Measurements from ENCODE around the gene RPP14. TPM values are rescaled to one million over a fixed set of nuclear protein-coding genes. Genes with fewer than 3 reads are reported as not detected.

The RPP14 gene
- total RNA-seq, 1 donor: 16.0 TPM

GRCh38 chr3:58355179-58355578, 49.1 kb downstream of the RPP14 start:
- no peak for DNase-seq (ENCODE audit: low read depth)
- H3K4me3 ChIP-seq (ENCODE audit: low read depth, low read length): no peak overlapping the region
- no peak for TF ChIP-seq CTCF (IDR thresholded peaks at IDR 0.05; ENCODE audit: insufficient read depth, low read depth, low read length)

GRCh38 chr3:58356054-58356453, 50.0 kb downstream of the RPP14 start:
- no peak for DNase-seq (ENCODE audit: low read depth)
- TF ChIP-seq CTCF (IDR thresholded peaks at IDR 0.05; ENCODE audit: insufficient read depth, low read depth, low read length): no peak

GRCh38 chr3:58357402-58357801, 51.4 kb downstream of the RPP14 start:
- no peak overlapping the region for H3K4me3 ChIP-seq (ENCODE audit: low read depth, low read length)
- no peak for DNase-seq (ENCODE audit: low read depth)
- no peak for TF ChIP-seq CTCF (IDR thresholded peaks at IDR 0.05; ENCODE audit: insufficient read depth, low read depth, low read length)

More at GRCh38 chr3:58356054-58356453, 50.0 kb downstream of the RPP14 start:
- H3K4me3 ChIP-seq (ENCODE audit: low read depth, low read length): no peak overlapping the region

DNA sequence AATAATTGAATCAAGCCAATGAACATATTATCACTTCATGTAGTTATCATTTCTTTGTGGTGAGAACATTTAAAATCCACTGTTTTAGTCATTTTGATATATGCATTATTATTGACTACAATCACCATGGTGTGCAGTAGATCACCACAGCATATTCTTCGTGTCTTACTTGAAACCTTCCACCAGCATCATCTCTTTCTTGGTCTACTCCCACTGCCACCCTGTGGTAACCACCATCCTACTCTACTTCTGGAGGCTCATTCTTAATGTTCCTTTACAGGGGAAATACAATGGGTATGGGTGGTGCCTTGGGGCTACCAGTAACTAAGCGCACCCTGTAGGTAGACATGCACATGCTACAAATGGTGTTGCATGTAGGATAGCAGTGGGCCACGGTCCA, 52.0 kb downstream of the RPP14 start:
- TF ChIP-seq CTCF (IDR thresholded peaks at IDR 0.05; ENCODE audit: insufficient read depth, low read depth, low read length): no peak
- no peak for DNase-seq (ENCODE audit: low read depth)
- H3K4me3 ChIP-seq (ENCODE audit: low read depth, low read length): no peak overlapping the region

- no peak overlapping the region for H3K4me3 ChIP-seq (ENCODE audit: low read depth, low read length)
- DNase-seq (ENCODE audit: low read depth): no peak
Observed at GRCh38 chr3:58358808-58359207, 52.8 kb downstream of the RPP14 start.

DNA sequence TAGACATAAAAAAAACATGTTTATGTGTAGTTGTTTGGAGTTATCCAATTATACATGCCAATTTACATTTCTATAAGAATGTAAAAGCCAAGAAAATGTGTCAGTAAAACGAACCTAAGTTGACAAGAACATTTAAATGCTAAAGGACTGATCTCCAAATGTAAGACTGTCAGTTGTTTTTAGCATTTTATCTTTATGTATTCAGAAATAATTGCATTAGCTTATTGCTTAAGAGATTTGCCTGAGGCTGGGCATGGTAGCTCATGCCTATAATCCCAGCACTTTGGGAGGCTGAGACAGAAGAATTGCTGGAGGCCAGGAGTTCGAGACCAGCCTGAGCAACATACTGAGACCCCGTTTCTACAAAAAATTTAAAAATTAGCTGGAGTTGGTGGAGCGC, 53.6 kb downstream of the RPP14 start:
- H3K4me3 ChIP-seq (ENCODE audit: low read depth, low read length): no peak overlapping the region
- TF ChIP-seq CTCF (IDR thresholded peaks at IDR 0.05; ENCODE audit: insufficient read depth, low read depth, low read length): no peak
- no peak for DNase-seq (ENCODE audit: low read depth)

More at GRCh38 chr3:58358808-58359207, 52.8 kb downstream of the RPP14 start:
- no peak for TF ChIP-seq CTCF (IDR thresholded peaks at IDR 0.05; ENCODE audit: insufficient read depth, low read depth, low read length)

DNA sequence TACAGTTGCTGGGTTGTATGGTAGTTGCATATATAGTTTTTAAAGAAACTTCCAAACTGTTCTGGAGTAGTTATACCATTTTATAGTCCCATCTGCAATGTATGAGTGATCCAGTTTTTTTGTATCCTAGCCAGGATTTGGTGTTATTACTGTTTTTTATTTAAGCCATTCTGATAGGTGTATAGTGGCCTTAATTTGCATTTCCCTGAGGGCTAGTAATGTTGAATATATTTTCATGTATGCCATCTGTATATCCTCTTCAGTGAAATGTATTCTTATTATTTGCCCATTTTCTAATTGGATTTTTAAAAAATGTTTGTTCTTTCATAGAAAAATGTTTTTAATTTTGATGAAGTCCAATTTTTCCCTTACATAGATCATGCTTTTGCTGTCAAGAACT, 55.8 kb downstream of the RPP14 start:
- no peak for DNase-seq (ENCODE audit: low read depth)
- no peak for TF ChIP-seq CTCF (IDR thresholded peaks at IDR 0.05; ENCODE audit: insufficient read depth, low read depth, low read length)
- H3K4me3 ChIP-seq (ENCODE audit: low read depth, low read length): no peak overlapping the region

Data from fibroblast of villous mesenchyme (primary cell).